ENCODE results near the gene ADAMTSL1.

ADAMTSL1 gene

GRCh38 chr9:18703901-18704379 is 230.0 kb downstream of the ADAMTSL1 start:
- no peak for DNase-seq

GRCh38 chr9:18705796-18706392 is 231.9 kb downstream of the ADAMTSL1 start:
- no peak for DNase-seq

- DNase-seq = no peak
Observed at GRCh38 chr9:18706648-18707047, 232.7 kb downstream of the ADAMTSL1 start.

GRCh38 chr9:18707061-18707461 is 233.1 kb downstream of the ADAMTSL1 start:
- DNase-seq = no peak

GRCh38 chr9:18707489-18708205 is 233.7 kb downstream of the ADAMTSL1 start:
- DNase-seq = no peak

- no peak for DNase-seq
Observed at GRCh38 chr9:18708429-18708828, 234.5 kb downstream of the ADAMTSL1 start.

- DNase-seq = no peak
Observed at GRCh38 chr9:18710065-18710464, 236.1 kb downstream of the ADAMTSL1 start.

GRCh38 chr9:18717759-18718158 is 243.8 kb downstream of the ADAMTSL1 start:
- DNase-seq = no peak

- no peak for DNase-seq
Observed at GRCh38 chr9:18718393-18718792, 244.4 kb downstream of the ADAMTSL1 start.

- DNase-seq = no peak
Observed at GRCh38 chr9:18718932-18719331, 245.0 kb downstream of the ADAMTSL1 start.

GRCh38 chr9:18720691-18721090 is 246.7 kb downstream of the ADAMTSL1 start:
- DNase-seq = no peak

- no peak for DNase-seq
Observed at GRCh38 chr9:18721267-18721994, 247.5 kb downstream of the ADAMTSL1 start.

- no peak for DNase-seq
Observed at GRCh38 chr9:18721995-18722310, 248.0 kb downstream of the ADAMTSL1 start.

- no peak for DNase-seq
Observed at GRCh38 chr9:18722882-18723281, 248.9 kb downstream of the ADAMTSL1 start.

- DNase-seq = no peak
Observed at GRCh38 chr9:18723366-18723765, 249.4 kb downstream of the ADAMTSL1 start.

- no peak for DNase-seq
Observed at GRCh38 chr9:18726546-18726945, 252.6 kb downstream of the ADAMTSL1 start.

- no peak for DNase-seq
Observed at GRCh38 chr9:18727904-18728303, 254.0 kb downstream of the ADAMTSL1 start.

- no peak for DNase-seq
Observed at GRCh38 chr9:18728642-18729041, 254.7 kb downstream of the ADAMTSL1 start.

GRCh38 chr9:18730241-18730640 is 256.3 kb downstream of the ADAMTSL1 start:
- DNase-seq = no peak

- no peak for DNase-seq
Observed at GRCh38 chr9:18739127-18739526, 265.2 kb downstream of the ADAMTSL1 start.

- no peak for DNase-seq
Observed at GRCh38 chr9:18739641-18740318, 265.8 kb downstream of the ADAMTSL1 start.

- DNase-seq = no peak
Observed at GRCh38 chr9:18741359-18741758, 267.4 kb downstream of the ADAMTSL1 start.

- no peak for DNase-seq
Observed at GRCh38 chr9:18741945-18742344, 268.0 kb downstream of the ADAMTSL1 start.

GRCh38 chr9:18743421-18743820 is 269.5 kb downstream of the ADAMTSL1 start:
- no peak for DNase-seq

All from stimulated activated CD4-positive, alpha-beta T cell treated with anti-CD3 and anti-CD28 coated beads, Interleukin-2, amount 100 ng/mL, for 48 hours (primary cell).